Fibroblast of lung (primary cell): ENCODE results near the gene KRTAP22-2. TPM values are rescaled to one million over a fixed set of nuclear protein-coding genes. Genes with fewer than 3 reads are reported as not detected.

Source experiments
- DNase-seq, 2 donors: peaks; one replicate each; pipeline versions ENCODE4 v3.0.0 to v3.0.0-alpha.2; 2010; ENCODE audit warnings: low read depth in 2 of 2
- H2AFZ ChIP-seq: 2 replicates; pipeline ENCODE4 v1.5.1; 2012; ENCODE audit warnings: low read length, control low read depth, inconsistent platforms
- H3K27ac ChIP-seq: 2 replicates; pipeline ENCODE4 v1.5.1; 2011; ENCODE audit warnings: low read length, control low read depth; ENCODE audit not compliant: insufficient read depth
- H3K27me3 ChIP-seq: 2 replicates; pipeline ENCODE4 v1.5.1; 2011; ENCODE audit warnings: mild to moderate bottlenecking, low read length; ENCODE audit not compliant: control insufficient read depth, insufficient read depth
- H3K36me3 ChIP-seq: 2 replicates; pipeline ENCODE4 v1.5.1; 2011; ENCODE audit warnings: low read length; ENCODE audit not compliant: control insufficient read depth, insufficient read depth
- H3K4me1 ChIP-seq: 2 replicates; pipeline ENCODE4 v1.5.1; 2011; ENCODE audit warnings: low read length; ENCODE audit not compliant: control insufficient read depth, insufficient read depth; ENCODE audit errors: extremely low read depth
- H3K4me2 ChIP-seq: 2 replicates; pipeline ENCODE4 v1.5.1; 2011; ENCODE audit warnings: low read length, control low read depth; ENCODE audit not compliant: insufficient read depth; ENCODE audit errors: extremely low read depth
- H3K4me3 ChIP-seq, 4 experiments: fragments of 200-600 bp in 1 of 4; sonication (generic) in 1 of 4; replicated peaks in 1 of 4; 2 replicates each; pipeline ENCODE4 v1.5.1; 2011 to 2016; ENCODE audit warnings: low read length in 4 of 4, low read depth in 3 of 4, mild to moderate bottlenecking in 3 of 4, control low read depth in 2 of 4, inconsistent platforms in 1 of 4, mixed read lengths in 1 of 4; ENCODE audit not compliant: insufficient read depth in 1 of 4; ENCODE audit errors: control extremely low read depth in 1 of 4
- H3K79me2 ChIP-seq: 2 replicates; pipeline ENCODE4 v1.5.1; 2012; ENCODE audit warnings: mild to moderate bottlenecking, low read length, inconsistent platforms; ENCODE audit not compliant: control insufficient read depth, insufficient read depth
- H3K9ac ChIP-seq: 2 replicates; pipeline ENCODE4 v1.5.1; 2011; ENCODE audit warnings: mild to moderate bottlenecking, low read length, control low read depth; ENCODE audit not compliant: insufficient read depth
- H3K9me3 ChIP-seq: 2 replicates; pipeline ENCODE4 v1.5.1; 2012; ENCODE audit warnings: low read depth, low read length; ENCODE audit not compliant: control insufficient read depth, insufficient read depth
- H4K20me1 ChIP-seq: 2 replicates; pipeline ENCODE4 v1.5.1; 2011; ENCODE audit warnings: low read length; ENCODE audit not compliant: control insufficient read depth, insufficient read depth; ENCODE audit errors: extremely low read depth
- CTCF ChIP-seq, 2 donors: IDR thresholded peaks in 1 of 2; conservative IDR thresholded peaks in 1 of 2; 1 replicate in 1 of 2; 2 replicates in 1 of 2; pipeline ENCODE4 v1.5.1; 2011 to 2012; ENCODE audit warnings: low read length in 2 of 2, control low read depth in 1 of 2, inconsistent platforms in 1 of 2, low read depth in 1 of 2, mild to moderate bottlenecking in 1 of 2
- EZH2 ChIP-seq: IDR thresholded peaks from 2 replicates; pipeline ENCODE4 v1.5.1; 2012; ENCODE audit warnings: low read length, control low read depth, mild to moderate bottlenecking; ENCODE audit errors: missing control alignments
- polyA plus RNA-seq, 2 donors: library from polyadenylated mRNA; depleted of rRNA in 1 of 2; stranded (reverse) in 1 of 2; unstranded in 1 of 2; fragments of >200 nt; gene quantifications; 2 replicates each; pipeline ENCODE4 v1.2.1, GENCODE V29; 2011 to 2012; ENCODE audit warnings: missing spikeins in 1 of 2
- total RNA-seq: library from RNA; depleted of rRNA; stranded (reverse); fragments of >200 nt; gene quantifications from 2 replicates; pipeline ENCODE4 v1.2.1, GENCODE V29; 2014

KRTAP22-2 gene
- total and polyA plus RNA-seq, 2 donors (not counting 1 experiment from before 2014, with no cell fraction given) = not detected

- no peak for DNase-seq
- H3K4me2 ChIP-seq = no peak overlapping the region
- H2AFZ ChIP-seq = no peak overlapping the region
- H3K4me1 ChIP-seq = no peaks in the 10 kb centered on the region
- H3K9ac ChIP-seq = no peak overlapping the region
- no peaks in the 10 kb centered on the region for H3K36me3 ChIP-seq
- no peak overlapping the region for H3K4me3 ChIP-seq
- no peak for TF ChIP-seq CTCF (conservative IDR thresholded peaks at IDR 0.05 in 1 of 2, IDR thresholded peaks at IDR 0.05 in 1 of 2; ENCODE audit: low read depth in 1 of 2, low read length in 2 of 2)
- TF ChIP-seq EZH2 = no peak
- H3K79me2 ChIP-seq = no peaks in the 10 kb centered on the region
- H3K27me3 ChIP-seq = no peaks in the 10 kb centered on the region
- H4K20me1 ChIP-seq = no peaks in the 10 kb centered on the region
- no peak overlapping the region for H3K27ac ChIP-seq
- H3K9me3 ChIP-seq = no peaks in the 10 kb centered on the region
These were observed 22.6 kb downstream of the KRTAP22-2 start for GRCh38 chr21:30567617-30568016.

- no peaks in the 10 kb centered on the region for H3K9me3 ChIP-seq
- no peaks in the 10 kb centered on the region for H3K36me3 ChIP-seq
- DNase-seq = no peak
- no peak overlapping the region for H2AFZ ChIP-seq
- H4K20me1 ChIP-seq = no peaks in the 10 kb centered on the region
- no peak overlapping the region for H3K9ac ChIP-seq
- no peak overlapping the region for H3K4me2 ChIP-seq
- H3K27ac ChIP-seq = no peak overlapping the region
- H3K4me3 ChIP-seq = no peak overlapping the region
- TF ChIP-seq CTCF (conservative IDR thresholded peaks at IDR 0.05 in 1 of 2, IDR thresholded peaks at IDR 0.05 in 1 of 2; ENCODE audit: low read depth in 1 of 2, low read length in 2 of 2) (no peak), EZH2 (no peak)
- no peaks in the 10 kb centered on the region for H3K79me2 ChIP-seq
- no peaks in the 10 kb centered on the region for H3K27me3 ChIP-seq
- H3K4me1 ChIP-seq = no peaks in the 10 kb centered on the region
These were observed 26.6 kb downstream of the KRTAP22-2 start for GRCh38 chr21:30563630-30564029.

GRCh38 chr21:30563072-30563471 is 27.1 kb downstream of the KRTAP22-2 start:
- Histone ChIP-seq H3K4me1 (no peaks in the 10 kb centered on the region), H3K9me3 (no peaks in the 10 kb centered on the region), H3K4me3 (no peak overlapping the region), H3K27me3 (no peaks in the 10 kb centered on the region), H3K9ac (no peak overlapping the region), H3K36me3 (no peaks in the 10 kb centered on the region), H3K27ac (no peak overlapping the region), H3K79me2 (no peaks in the 10 kb centered on the region), H2AFZ (no peak overlapping the region), H4K20me1 (no peaks in the 10 kb centered on the region), H3K4me2 (no peak overlapping the region)
- no peak for DNase-seq
- TF ChIP-seq CTCF (conservative IDR thresholded peaks at IDR 0.05 in 1 of 2, IDR thresholded peaks at IDR 0.05 in 1 of 2; ENCODE audit: low read depth in 1 of 2, low read length in 2 of 2) = no peak
- TF ChIP-seq EZH2 = no peak
